OCI-LY1 (cell line): ENCODE results near the gene PLCB2.

Experiments
- CTCF ChIP-seq: fragments of 200-600 bp; sonication (generic), shearing (Covaris generic); IDR thresholded peaks from 2 replicates; pipeline ENCODE4 v1.5.1; 2017; ENCODE audit warnings: mild to moderate bottlenecking, antibody characterized with exemption, low read length, moderate library complexity, mixed read lengths
- EZH2 ChIP-seq: fragments of 200-600 bp; sonication (generic), shearing (Covaris generic); IDR thresholded peaks from 2 replicates; pipeline ENCODE4 v1.8.0; 2017; ENCODE audit warnings: borderline replicate concordance, mixed run types, mild to moderate bottlenecking, antibody characterized with exemption, low read length, moderate library complexity, mixed read lengths

- TF ChIP-seq CTCF (no peak), EZH2 (no peak)
These were observed 19.8 kb downstream of the PLCB2 start for GRCh38 chr15:40287968-40288367.
